HCT116 (cell line): ENCODE results near the gene RAET1G. TPM values are rescaled to one million over a fixed set of nuclear protein-coding genes. Genes with fewer than 3 reads are reported as not detected.

Experiments
- ATAC-seq: fragments of 200-7000 bp; cut with Tn5 transposase; 2 replicates; pipeline ENCODE4 v1.9.1; 2020; ENCODE audit warnings: mild to moderate bottlenecking, moderate library complexity
- BruUV-seq: library from RNA; stranded (reverse); fragments of 400-500 nt; replicated peaks from 2 replicates; lab custom pipeline; 2021; lab: Mats Ljungman, UMichigan
- CTCF ChIA-PET: fragments of 300-600 bp; sonication (Branson Sonifier 250); formaldehyde crosslinking; loops from one replicate; lab custom pipeline; 2021; ENCODE audit warnings: antibody characterized with exemption; lab: Charles Lee
- POLR2A ChIA-PET: fragments of 300-600, 350-600 bp; sonication (Branson Sonifier 250); formaldehyde crosslinking; loops from one replicate; lab custom pipeline; 2021; ENCODE audit warnings: antibody characterized with exemption; lab: Charles Lee
- RAD21 ChIA-PET, 2 experiments: fragments of 300-600 bp; sonication (Branson Sonifier 250); formaldehyde crosslinking; loops; one replicate each; lab custom pipeline; 2023; ENCODE audit warnings: low total read pairs in 2 of 2; ENCODE audit not compliant: uncharacterized antibody in 2 of 2, unreplicated experiment in 2 of 2, low non-redundant PET in 1 of 2; lab: Charles Lee
- DNase-seq: peaks from one replicate; pipeline ENCODE4 v3.0.0-alpha.2; 2010; ENCODE audit warnings: low read depth, low spot score
- H2AFZ ChIP-seq: fragments of 200-600 bp; shearing (Covaris generic), sonication (generic); 2 replicates; pipeline ENCODE4 v1.6.1; 2017; ENCODE audit warnings: low read depth, mixed run types, mixed read lengths, antibody characterized with exemption, low read length; ENCODE audit not compliant: poor library complexity, severe bottlenecking
- H3K27ac ChIP-seq: 2 replicates; pipeline ENCODE4 v1.5.1; 2012; ENCODE audit warnings: low read depth, low read length
- H3K27me3 ChIP-seq: fragments of 200-600 bp; sonication (generic); 2 replicates; pipeline ENCODE4 v1.6.1; 2016; ENCODE audit warnings: mixed run types, low read length, mixed read lengths; ENCODE audit not compliant: insufficient read depth
- H3K36me3 ChIP-seq, 2 experiments: fragments of 200-500 bp in 1 of 2; fragments of 200-600 bp in 1 of 2; sonication (Bioruptor generic) in 1 of 2; sonication (generic) in 1 of 2; 2 replicates each; pipeline versions ENCODE4 v1.5.1 to v1.6.1; 2014 to 2016; ENCODE audit warnings: low read length in 2 of 2, inconsistent platforms in 1 of 2, mixed read lengths in 1 of 2, mixed run types in 1 of 2; ENCODE audit not compliant: insufficient read depth in 2 of 2, control insufficient read depth in 1 of 2
- H3K4me1 ChIP-seq, 2 experiments: fragments of 200-600 bp in 1 of 2; sonication (generic) in 1 of 2; 2 replicates each; pipeline versions ENCODE4 v1.5.1 to v1.6.1; 2012 to 2017; ENCODE audit warnings: low read length in 2 of 2, inconsistent platforms in 1 of 2, mild to moderate bottlenecking in 1 of 2, mixed read lengths in 1 of 2, mixed run types in 1 of 2, moderate library complexity in 1 of 2; ENCODE audit not compliant: insufficient read depth in 2 of 2, control insufficient read depth in 1 of 2
- H3K4me2 ChIP-seq: fragments of 200-600 bp; sonication (generic); 2 replicates; pipeline ENCODE4 v1.6.1; 2017; ENCODE audit warnings: mixed run types, low read length, mixed read lengths
- H3K4me3 ChIP-seq, 2 experiments: fragments of 200-600 bp in 1 of 2; sonication (generic) in 1 of 2; replicated peaks in 1 of 2; 2 replicates each; pipeline ENCODE4 v1.5.1; 2011 to 2016; ENCODE audit warnings: low read length in 2 of 2, control low read depth in 1 of 2, low read depth in 1 of 2, mild to moderate bottlenecking in 1 of 2, mixed read lengths in 1 of 2, mixed run types in 1 of 2
- H3K79me2 ChIP-seq: fragments of 200-600 bp; sonication (generic); 2 replicates; pipeline ENCODE4 v1.6.1; 2017; ENCODE audit warnings: mild to moderate bottlenecking, mixed run types, low read length, moderate library complexity, mixed read lengths; ENCODE audit not compliant: insufficient read depth
- H3K9ac ChIP-seq: fragments of 200-600 bp; sonication (generic); 2 replicates; pipeline ENCODE4 v1.6.1; 2016; ENCODE audit warnings: low read length, mixed read lengths
- H3K9me2 ChIP-seq: fragments of 200-600 bp; sonication (generic), shearing (Covaris generic); 2 replicates; pipeline ENCODE4 v1.6.1; 2017; ENCODE audit warnings: mixed run types, mild to moderate bottlenecking, moderate library complexity; ENCODE audit not compliant: insufficient read depth
- H3K9me3 ChIP-seq, 2 experiments: fragments of 200-500 bp in 1 of 2; fragments of 200-600 bp in 1 of 2; sonication (Bioruptor generic) in 1 of 2; sonication (generic) in 1 of 2; 2 replicates each; pipeline ENCODE4 v1.6.1; 2014 to 2017; ENCODE audit warnings: low read length in 2 of 2, mixed read lengths in 2 of 2, inconsistent platforms in 1 of 2, low read depth in 1 of 2, mild to moderate bottlenecking in 1 of 2, mixed run types in 1 of 2, moderate library complexity in 1 of 2; ENCODE audit not compliant: control insufficient read depth in 1 of 2, insufficient read depth in 1 of 2
- H4K20me1 ChIP-seq: fragments of 200-600 bp; sonication (generic), shearing (Covaris generic); 2 replicates; pipeline ENCODE4 v1.6.1; 2017; ENCODE audit warnings: mixed run types, mild to moderate bottlenecking, moderate library complexity; ENCODE audit not compliant: insufficient read depth
- ATF3 ChIP-seq: IDR thresholded peaks from 2 replicates; pipeline ENCODE4 v1.6.1; 2012
- CBX3 ChIP-seq: IDR thresholded peaks from 2 replicates; pipeline ENCODE4 v1.6.1; 2012; ENCODE audit warnings: low read depth
- CEBPB ChIP-seq: IDR thresholded peaks from 2 replicates; pipeline ENCODE4 v1.6.1; 2012; ENCODE audit warnings: low read depth
- EZH2 ChIP-seq: fragments of 200-600 bp; sonication (generic); IDR thresholded peaks from 2 replicates; pipeline ENCODE4 v1.6.1; 2017; ENCODE audit warnings: antibody characterized with exemption, mixed run types
- EZH2phosphoT487 ChIP-seq: fragments of 200-600 bp; IDR thresholded peaks from 2 replicates; pipeline ENCODE4 v1.6.1; 2018; ENCODE audit warnings: antibody characterized with exemption, borderline replicate concordance
- JUND ChIP-seq: IDR thresholded peaks from 2 replicates; pipeline ENCODE4 v1.6.1; 2012
- POLR2A ChIP-seq: IDR thresholded peaks from 2 replicates; pipeline ENCODE4 v1.7.0; 2011; ENCODE audit warnings: borderline replicate concordance; ENCODE audit not compliant: insufficient read depth, insufficient read length; ENCODE audit errors: extremely low read depth
- POLR2AphosphoS5 ChIP-seq: IDR thresholded peaks from 2 replicates; pipeline ENCODE4 v1.6.1; 2011; ENCODE audit warnings: mild to moderate bottlenecking, low read depth, low read length, moderate library complexity
- RAD21 ChIP-seq: IDR thresholded peaks from 2 replicates; pipeline ENCODE4 v1.6.1; 2012; ENCODE audit warnings: low read depth, mild to moderate bottlenecking
- REST ChIP-seq: IDR thresholded peaks from 2 replicates; pipeline ENCODE4 v1.6.1; 2012; ENCODE audit warnings: low read depth
- SIN3A ChIP-seq: IDR thresholded peaks from 2 replicates; pipeline ENCODE4 v1.6.1; 2012; ENCODE audit warnings: low read depth
- SRF ChIP-seq: IDR thresholded peaks from 2 replicates; pipeline ENCODE4 v1.6.1; 2012; ENCODE audit warnings: low read depth
- TCF7L2 ChIP-seq: IDR thresholded peaks from 2 replicates; pipeline ENCODE4 v1.7.0; 2011; ENCODE audit warnings: borderline replicate concordance, inconsistent platforms; ENCODE audit not compliant: insufficient read depth, insufficient read length; ENCODE audit errors: extremely low read depth
- ZBTB33 ChIP-seq: IDR thresholded peaks from 2 replicates; pipeline ENCODE4 v1.6.1; 2011; ENCODE audit warnings: mild to moderate bottlenecking, low read length, moderate library complexity; ENCODE audit not compliant: insufficient replicate concordance; ENCODE audit errors: extremely low read depth
- ZFX ChIP-seq: fragments of 450-650 bp; IDR thresholded peaks from 2 replicates; pipeline ENCODE4 v1.6.1; 2017
- ZNF274 ChIP-seq: fragments of 200-500 bp; sonication (Bioruptor generic); IDR thresholded peaks from 2 replicates; pipeline ENCODE4 v1.6.1; 2014; ENCODE audit warnings: mild to moderate bottlenecking, low read depth, low read length, inconsistent platforms
- intact Hi-C: fragments of 100-400 bp; cut with micrococcal nuclease; formaldehyde crosslinking; loops from 2 replicates; pipeline ENCODE4 v1.10.0; 2022
- total RNA-seq: library from RNA; stranded (reverse); gene quantifications from one replicate; pipeline ENCODE4 v1.2.1, GENCODE V29; 2021; ENCODE audit not compliant: unreplicated experiment

RAET1G gene
- total RNA-seq, 1 experiment from 2014 or later: 0.37 TPM

- ChIA-PET POLR2A (no interaction called here), CTCF (interaction anchor here (1.3 kb wide), 1 partner anchor 82 kb away, joined by 3 read pairs; no protein-coding TSS in a partner anchor), RAD21 (interaction anchor here in 1 of 2 experiments (0.9 kb wide), 1 partner anchor 82 kb away, joined by 5 read pairs; no protein-coding TSS in a partner anchor)
- Histone ChIP-seq H3K9me2 (no peaks in the 10 kb centered on the region), H2AFZ (no peak overlapping the region), H3K36me3 (no peaks in the 10 kb centered on the region), H3K4me3 (no peak overlapping the region), H3K9me3 (no peaks in the 10 kb centered on the region), H3K4me2 (no peak overlapping the region), H3K4me1 (peaks cover 0 to 3% of the 10 kb centered on the region in 2 experiments; a peak in 1 of 4 replicates), H4K20me1 (no peaks in the 10 kb centered on the region), H3K27me3 (no peaks in the 10 kb centered on the region), H3K9ac (no peak overlapping the region), H3K27ac (no peak overlapping the region), H3K79me2 (no peaks in the 10 kb centered on the region)
- DNase-seq (no peak), ATAC-seq (no peak)
- intact Hi-C loops: loop anchor here (2.0 kb wide), 2 partner anchors 82 to 460 kb away; no protein-coding TSS in a partner anchor
- no peak for TF ChIP-seq TCF7L2
- no peak for TF ChIP-seq SRF
- TF ChIP-seq EZH2: no peak
- no peak for TF ChIP-seq POLR2A
- TF ChIP-seq POLR2AphosphoS5: no peak
- TF ChIP-seq SIN3A: no peak
- TF ChIP-seq ZBTB33: no peak
- TF ChIP-seq JUND: no peak
- no peak for TF ChIP-seq ZFX
- TF ChIP-seq CEBPB: no peak
- no peak for TF ChIP-seq EZH2phosphoT487
- TF ChIP-seq ATF3: no peak
- TF ChIP-seq REST: no peak
- TF ChIP-seq ZNF274: no peak
- TF ChIP-seq RAD21: no peak
- TF ChIP-seq CBX3: no peak
- no TSS peak for BruUV-seq
Observed at GRCh38 chr6:149935246-149935645, 12.3 kb upstream of the RAET1G start.
